ENCODE data around the gene DGKG.

DGKG gene

DNA sequence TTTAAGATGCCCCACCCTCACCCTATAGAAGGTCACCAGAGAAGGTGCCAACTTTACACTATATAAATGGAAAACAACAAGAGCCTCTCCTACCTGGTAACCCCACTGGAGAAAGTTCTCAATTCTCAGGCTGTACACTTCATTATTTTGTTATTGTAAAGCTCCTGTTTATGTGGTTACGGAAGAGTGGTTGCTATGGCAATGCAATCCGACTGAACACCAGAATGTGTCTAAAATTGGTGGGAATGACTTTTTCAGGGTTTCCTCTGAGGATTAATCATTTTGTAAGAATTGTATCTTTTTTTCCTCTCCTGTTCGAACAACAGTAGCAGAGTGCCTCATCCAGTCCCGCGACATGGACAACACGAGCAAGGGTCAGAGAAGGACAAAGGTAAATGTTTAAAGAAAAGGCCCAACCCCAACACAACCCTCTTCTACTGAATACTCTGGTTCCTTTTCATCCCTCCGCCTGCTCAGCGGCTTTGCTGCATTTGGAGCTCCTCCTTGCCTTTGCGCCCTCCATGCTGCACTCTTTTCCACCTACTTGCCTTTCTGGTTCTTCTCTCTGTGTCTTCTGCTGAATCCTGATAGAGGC is 45.3 kb downstream of the DGKG start:
- no peak for DNase-seq

DNA sequence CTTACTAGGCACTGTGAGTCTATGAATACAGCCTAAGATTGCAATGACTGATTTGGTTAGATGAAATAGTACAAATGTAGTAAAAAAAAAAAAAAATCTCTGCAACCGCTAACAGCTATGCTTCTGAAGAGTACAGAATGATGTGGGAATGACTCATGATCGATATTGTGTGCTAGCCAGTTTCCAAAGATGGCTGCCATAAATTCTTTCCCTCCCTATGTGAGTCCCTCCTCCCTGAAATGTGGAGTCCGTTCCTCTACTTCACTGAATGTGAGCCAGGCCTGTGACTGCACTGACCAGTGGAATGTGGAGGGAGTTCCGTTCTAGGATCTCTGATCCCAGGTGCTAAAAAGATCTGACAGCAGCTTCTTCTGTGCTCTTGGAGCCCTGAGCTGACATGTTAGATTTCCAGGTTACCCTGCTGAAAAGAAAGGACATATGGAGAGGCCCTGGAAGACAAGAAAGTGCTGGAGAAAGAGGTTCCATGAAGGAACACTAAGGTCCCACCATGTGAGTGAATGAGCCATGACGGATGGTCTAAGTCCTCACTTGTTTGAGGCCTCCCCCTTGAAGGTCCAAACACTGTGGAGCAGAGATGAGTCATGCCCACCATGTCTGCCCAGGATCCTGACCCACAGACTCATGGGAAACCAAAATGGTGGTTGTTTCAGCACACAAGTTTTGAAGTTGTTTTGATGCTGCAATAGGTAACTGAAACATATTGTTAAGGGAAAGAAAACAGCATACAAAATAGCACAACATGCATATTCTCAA is 46.3 kb downstream of the DGKG start:
- no peak for DNase-seq

DNA sequence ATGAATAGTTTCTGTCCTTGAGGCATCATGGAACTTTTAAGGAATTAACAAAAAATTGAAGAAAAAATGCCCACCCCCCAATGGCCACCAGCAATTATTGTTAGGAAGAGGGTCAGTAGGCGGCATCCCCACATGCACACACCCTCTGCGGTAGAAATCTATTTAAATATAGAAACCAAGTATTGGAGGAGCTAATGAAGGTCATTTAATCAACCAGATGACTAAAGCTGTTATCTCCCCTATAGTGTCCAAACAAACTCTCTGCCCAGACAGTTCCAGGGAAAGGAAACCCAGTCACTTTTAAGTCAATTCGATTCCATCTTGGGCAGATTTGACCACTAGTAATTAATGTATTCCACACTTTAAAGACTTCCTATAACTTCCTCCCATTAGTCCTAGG is 47.1 kb downstream of the DGKG start:
- DNase-seq: no peak

DNA sequence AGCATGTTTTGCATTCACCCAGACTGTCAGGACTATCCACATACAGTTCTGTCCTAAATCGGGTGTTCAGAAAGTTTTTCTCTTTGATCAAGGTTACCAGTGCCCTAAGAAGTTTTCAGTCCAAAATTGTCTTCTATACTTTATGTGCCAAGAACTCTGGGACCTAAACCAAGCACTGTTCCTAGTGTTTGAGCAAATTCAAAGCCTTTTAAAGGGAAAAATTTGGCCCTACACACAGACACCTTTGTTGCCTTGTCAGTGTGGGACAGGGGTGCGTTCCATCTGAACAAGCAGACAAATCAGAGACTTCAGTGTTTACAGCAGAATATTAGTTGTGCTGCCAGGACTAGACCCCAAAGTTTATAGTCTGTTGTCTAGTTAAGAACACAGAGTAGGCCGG is 50.6 kb downstream of the DGKG start:
- DNase-seq: no peak

DNA sequence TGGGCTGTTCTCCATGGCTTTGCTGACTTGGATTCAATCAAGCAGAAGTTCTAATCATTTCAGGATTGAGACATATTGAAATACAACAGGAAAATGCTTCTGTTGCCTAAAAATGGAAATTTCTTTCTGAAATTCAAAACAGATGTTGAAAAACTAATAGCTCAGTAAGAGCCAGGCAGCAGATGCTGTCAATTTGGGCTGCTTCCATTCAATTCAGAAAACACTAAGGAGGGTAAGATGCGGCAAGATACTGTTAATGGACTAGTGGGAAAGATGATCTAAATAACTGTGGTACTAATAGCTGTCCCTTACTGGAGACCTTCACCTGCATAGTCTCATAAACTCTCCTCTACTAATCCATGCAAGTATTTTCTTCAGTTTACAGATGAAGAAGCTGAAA is 53.5 kb downstream of the DGKG start:
- no peak for DNase-seq

DNA sequence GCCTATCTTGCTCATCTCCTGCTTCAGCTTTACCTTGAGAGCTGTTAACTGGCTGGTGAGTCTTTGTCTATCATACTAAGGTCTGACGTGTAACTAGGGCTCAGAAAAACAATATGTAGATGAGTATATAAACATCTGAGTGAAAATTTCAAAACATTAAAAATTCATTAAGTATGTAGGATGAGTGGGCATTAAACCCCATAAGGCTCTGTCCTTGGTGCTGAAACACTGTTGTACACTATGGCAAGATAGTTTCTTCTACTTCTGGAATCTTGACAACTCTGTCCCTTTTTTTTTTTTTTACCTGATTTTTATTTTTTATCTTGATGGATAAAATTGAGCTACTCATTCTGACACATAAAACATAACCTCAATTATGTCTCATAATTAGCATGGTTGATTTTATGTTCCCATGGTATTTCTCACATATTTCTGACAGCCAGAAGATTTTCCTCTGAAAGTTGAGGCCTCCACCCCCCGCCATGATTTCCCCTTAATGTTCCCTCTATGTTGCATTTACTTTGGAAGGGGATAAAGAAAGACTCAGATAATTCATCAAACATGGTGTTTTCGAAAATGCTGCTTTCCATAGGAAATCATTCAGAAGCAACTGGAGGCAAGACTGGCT is 54.3 kb downstream of the DGKG start:
- no peak for DNase-seq

GRCh38 chr3:186305286-186305685 is 56.7 kb downstream of the DGKG start:
- DNase-seq: no peak

DNA sequence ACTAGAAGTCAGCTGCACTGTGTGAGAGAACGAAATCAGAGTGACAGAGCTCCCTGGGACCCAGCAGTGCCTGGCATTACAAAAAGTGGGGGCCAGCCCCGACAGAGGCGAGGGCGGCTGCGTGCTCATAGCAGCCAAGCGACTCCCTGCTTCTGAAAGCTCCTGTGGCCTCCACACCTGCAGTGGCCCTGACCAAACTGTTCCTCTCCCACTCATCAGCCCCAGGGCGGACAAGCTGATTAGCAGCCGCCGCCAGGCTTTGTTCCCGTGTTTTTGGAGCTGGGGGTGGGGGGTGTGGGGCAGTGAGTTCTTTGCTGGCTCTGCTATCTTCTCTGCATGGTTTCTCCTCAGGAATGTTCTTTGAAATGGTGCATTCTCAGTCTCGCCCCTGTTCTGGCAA is 58.1 kb downstream of the DGKG start:
- DNase-seq: no peak

DNA sequence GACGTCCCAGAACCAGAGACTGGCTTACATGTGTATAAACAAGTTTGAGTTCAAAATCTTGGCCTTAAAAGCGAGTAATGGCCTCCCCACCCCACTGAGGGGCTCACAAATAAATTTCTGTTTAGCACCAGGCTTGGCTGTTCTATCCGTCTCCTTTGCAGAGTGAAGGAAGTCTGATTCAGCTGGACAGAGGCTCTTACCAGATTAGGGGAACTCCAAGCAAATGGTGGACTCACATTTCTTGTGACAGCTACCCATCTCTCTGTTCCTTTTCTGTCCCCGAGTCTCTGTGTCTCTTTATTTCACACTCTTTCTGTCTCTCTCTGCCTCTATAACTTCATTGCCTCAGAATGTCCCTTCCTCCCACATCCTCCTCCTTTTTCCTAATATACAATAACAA is 62.7 kb downstream of the DGKG start:
- no peak for DNase-seq

GRCh38 chr3:186298876-186299275 is 63.2 kb downstream of the DGKG start:
- no peak for DNase-seq

- no peak for DNase-seq
Measured at GRCh38 chr3:186290796-186291195, 71.2 kb downstream of the DGKG start.

- DNase-seq: no peak
Measured at GRCh38 chr3:186287711-186288110, 74.3 kb downstream of the DGKG start.

DNA sequence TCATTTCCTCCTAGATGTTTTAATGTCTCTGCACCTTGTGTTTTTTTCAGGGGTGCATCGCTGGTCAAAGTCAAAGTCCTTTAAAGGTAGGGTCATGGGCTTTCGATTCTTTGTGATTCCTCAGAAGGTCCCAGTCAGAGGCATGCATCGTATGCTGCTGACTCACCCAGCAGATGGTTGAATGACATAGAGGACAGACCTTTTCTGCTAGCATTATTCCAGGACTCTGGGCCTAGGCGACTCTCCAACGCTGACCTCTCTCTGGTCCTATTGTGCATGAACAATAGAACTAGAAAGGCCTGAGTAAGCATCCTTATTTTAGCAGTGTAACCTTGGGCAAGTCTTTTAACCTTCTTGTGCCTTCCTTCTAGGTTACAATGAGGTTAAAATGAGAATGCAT is 75.9 kb downstream of the DGKG start:
- DNase-seq: no peak

DNA sequence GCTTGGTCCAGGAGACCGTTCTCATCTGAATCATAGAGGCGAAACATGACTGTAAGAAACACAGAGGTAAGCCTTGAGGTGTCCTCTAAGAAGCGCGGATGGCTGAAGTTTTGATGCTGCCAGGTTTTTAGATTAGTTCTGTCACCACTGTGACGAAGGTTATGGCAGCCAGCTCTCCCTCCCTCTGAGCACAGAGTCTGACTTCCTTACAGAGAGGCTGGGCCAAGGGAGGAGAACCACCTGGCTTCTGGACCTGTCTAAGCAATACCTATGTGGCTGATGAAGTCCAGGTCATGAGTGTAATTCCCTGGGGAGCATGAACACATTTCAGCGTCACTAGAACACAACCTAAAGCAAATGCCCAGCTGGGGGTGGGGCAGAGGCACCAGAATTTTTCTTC is 77.4 kb downstream of the DGKG start:
- no peak for DNase-seq

DNA sequence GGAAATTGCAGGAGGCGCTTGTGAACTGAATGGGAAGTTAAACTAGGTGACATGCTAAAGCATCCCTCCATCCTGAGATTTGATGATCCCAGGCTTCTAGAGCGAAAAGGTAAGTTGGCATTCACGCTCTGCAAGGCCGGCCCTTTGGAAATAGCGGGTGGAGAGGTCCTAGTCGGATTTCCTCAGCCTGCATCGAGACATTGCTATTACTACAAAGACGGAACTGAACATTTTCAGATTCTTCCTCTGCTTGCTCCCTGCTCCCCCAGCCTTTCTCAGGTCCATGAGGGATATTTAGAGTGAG is 77.7 kb downstream of the DGKG start:
- DNase-seq: no peak

GRCh38 chr3:186283651-186284348 is 78.2 kb downstream of the DGKG start:
- DNase-seq: no peak

DNA sequence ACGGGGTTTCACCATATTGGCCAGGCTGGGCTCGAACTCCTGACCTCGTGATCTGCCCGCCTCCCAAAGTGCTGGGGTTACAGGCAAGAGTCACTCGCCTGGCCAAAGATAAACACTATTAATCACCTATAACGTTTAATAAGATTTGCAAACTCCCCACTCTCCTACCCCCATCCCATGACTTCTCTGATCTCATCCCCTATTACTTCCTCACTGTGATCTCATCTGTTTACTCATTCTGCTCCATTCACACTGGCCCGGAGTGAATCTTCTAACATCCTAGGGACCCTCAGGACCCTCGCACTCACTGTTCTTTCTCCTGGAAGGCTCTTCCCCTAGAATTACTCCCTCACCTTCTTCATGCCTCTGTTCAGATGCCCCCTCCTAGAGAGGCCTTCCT is 78.9 kb downstream of the DGKG start:
- DNase-seq: no peak

GRCh38 chr3:186281176-186281575 is 80.9 kb downstream of the DGKG start:
- DNase-seq: peak; percentile 29

- DNase-seq: no peak
Measured at GRCh38 chr3:186280737-186281136, 81.3 kb downstream of the DGKG start.

DNA sequence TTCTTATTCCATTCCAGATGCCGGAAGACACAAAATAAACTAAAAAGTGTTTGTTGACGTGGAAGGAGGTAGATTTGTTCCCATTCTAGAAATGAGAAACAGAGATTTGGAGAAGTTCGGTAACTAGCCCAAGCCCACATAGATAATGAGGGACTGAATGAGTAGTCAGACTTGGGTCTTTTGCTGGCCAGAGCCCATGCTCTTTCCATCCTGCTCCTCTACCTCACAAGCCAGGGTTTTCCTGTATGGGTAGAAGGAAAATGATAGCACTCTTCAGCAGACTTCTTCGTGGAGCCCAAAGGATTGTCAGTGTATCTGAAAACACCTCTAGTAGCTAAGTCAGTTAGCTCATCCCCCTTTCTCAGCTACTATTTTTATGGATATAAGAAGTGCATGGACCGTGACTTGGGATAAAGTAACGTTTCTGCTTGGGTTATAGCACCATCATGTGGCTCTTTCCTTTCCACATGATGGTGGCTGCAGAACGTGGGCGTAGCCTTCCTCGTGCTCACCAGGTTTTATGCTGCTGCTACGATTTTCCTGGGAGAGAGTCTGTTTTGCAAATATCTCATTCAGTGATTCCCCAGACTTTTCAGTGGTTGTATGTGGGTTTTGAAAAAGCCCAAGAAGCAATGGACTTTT is 84.6 kb downstream of the DGKG start:
- no peak for DNase-seq

DNA sequence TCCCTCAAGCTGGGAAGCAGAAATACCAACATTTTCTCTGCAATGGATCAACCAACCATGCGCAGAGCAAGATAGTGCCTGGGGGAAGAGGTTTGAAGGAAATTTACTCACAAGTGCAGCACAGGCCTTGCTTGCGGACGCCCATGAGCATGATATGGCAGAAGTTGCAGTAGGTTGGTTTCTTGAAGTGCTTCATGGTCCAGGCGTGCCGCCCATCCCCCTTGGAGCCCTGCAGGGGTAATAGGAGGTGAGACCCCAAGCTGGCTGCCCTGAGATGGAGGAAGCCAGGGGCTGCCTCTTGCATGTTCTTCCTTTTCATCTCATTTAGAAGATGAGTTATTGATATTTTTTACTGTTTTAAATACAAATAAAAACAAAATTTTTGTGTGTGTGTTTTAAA is 86.6 kb downstream of the DGKG start:
- DNase-seq: no peak

DNA sequence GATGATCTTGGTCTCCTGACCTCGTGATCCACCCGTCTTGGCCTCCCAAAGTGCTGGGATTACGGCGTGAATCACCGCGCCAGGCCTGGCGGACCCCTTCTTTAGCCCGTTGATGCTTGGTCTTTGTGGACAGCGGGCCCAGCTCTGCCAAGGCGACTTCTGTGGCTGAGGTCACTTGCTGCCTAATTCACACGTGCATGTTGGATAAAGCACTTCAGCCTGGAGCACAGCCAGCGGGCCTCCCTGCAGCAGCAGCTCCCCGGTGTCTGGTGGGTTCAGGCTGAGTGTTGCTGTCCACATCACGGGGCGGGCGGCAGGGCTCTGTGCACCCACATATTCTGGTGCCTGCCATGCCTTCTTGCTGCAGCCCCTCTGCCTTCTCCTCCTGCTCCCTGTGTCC is 88.4 kb downstream of the DGKG start:
- DNase-seq: no peak

DNA sequence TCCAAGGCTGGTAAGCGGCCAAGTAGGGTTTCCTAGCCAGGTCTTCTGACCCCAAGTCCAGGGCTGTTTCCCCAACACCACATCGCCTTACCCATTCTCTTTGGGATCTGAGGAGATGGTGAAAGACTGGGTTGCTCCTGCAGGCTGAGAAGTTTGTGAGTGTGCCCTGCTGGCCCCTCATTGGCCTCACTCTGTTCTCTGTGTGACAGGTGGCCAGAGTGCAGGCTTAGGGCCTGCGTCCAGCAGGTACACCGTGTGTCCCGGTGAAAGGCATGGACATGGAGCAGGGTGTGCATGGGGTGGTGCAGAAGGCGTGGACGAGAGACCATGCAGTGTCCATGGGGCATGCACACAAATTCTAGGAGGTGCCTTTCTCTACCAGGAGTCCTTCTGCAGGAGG is 91.3 kb downstream of the DGKG start:
- DNase-seq: no peak

Data from GOT3 (cell line).